Measurements from ENCODE around the gene SMLR1. TPM values are rescaled to one million over a fixed set of nuclear protein-coding genes. Genes with fewer than 3 reads are reported as not detected.

SMLR1 gene
- total RNA-seq, 1 donor from 2014 or later: not detected

GRCh38 chr6:130837067-130837466 lies 9.9 kb downstream of the SMLR1 start:
- no peak for TF ChIP-seq CTCF (IDR thresholded peaks at IDR 0.05)
- Histone ChIP-seq H3K27ac (no peak overlapping the region), H3K4me3 (no peak overlapping the region), H3K9me3 (no peaks in the 10 kb centered on the region), H3K27me3 (ENCODE audit: low read depth) (no peaks in the 10 kb centered on the region), H3K4me1 (no peaks in the 10 kb centered on the region), H3K36me3 (no peaks in the 10 kb centered on the region)
- ATAC-seq: no peak
- DNase-seq: no peak
- intact Hi-C loops (cut with DNase I): no loop called here

GRCh38 chr6:130838250-130838860 lies 11.1 kb downstream of the SMLR1 start:
- no peak for TF ChIP-seq CTCF (IDR thresholded peaks at IDR 0.05)
- ATAC-seq: no peak
- H3K27me3 ChIP-seq (ENCODE audit: low read depth): no peaks in the 10 kb centered on the region
- DNase-seq: no peak
- H3K4me1 ChIP-seq: no peaks in the 10 kb centered on the region
- H3K36me3 ChIP-seq: no peaks in the 10 kb centered on the region
- H3K9me3 ChIP-seq: no peaks in the 10 kb centered on the region
- no peak overlapping the region for H3K4me3 ChIP-seq
- intact Hi-C loops (cut with DNase I): no loop called here
- H3K27ac ChIP-seq: no peak overlapping the region

DNA sequence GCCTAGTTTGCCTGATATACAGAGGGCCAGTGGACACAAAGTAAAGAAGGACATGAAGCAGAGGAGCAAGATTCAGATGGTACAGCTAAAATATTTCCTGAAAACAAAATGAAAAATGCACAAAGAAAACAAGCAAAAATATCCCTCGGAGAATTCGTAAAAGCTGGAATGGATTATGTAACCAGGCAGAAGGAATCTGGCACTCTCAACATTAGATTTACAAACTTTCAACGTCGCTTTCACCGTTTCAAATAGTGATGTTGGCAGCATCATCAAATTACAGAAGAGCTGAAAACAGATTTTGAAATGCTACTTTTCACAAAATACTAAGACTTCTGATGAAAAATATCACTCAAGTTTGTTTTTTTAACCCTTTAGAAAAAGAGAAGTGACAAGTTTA lies 11.7 kb downstream of the SMLR1 start:
- intact Hi-C loops (cut with DNase I): no loop called here
- no peak for ATAC-seq
- no peaks in the 10 kb centered on the region for H3K27me3 ChIP-seq (ENCODE audit: low read depth)

DNA sequence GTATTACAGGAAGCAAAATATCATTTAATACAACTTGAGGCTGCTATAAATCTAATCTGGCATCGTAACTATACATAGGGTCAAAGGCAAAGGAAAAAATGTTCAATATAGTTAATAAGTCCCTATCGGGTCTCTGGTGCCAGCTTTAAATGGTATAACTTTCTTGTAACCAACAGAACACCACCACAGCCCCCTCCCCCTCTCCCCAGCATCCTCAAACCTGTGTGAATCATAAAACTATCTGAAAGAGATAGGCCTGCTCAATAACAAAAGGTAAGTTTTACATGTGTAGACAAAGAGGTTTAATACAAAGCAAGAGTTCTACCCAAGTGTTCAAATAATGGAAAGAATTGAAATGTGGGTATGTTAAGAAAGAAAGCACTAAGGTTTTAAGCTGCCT lies 12.2 kb downstream of the SMLR1 start:
- ATAC-seq (no peak), DNase-seq (no peak)
- H3K27me3 ChIP-seq (ENCODE audit: low read depth): no peaks in the 10 kb centered on the region
- H3K36me3 ChIP-seq: no peaks in the 10 kb centered on the region
- H3K4me1 ChIP-seq: no peaks in the 10 kb centered on the region
- no peak for TF ChIP-seq CTCF (IDR thresholded peaks at IDR 0.05)
- H3K4me3 ChIP-seq: no peak overlapping the region
- H3K27ac ChIP-seq: no peak overlapping the region
- H3K9me3 ChIP-seq: no peaks in the 10 kb centered on the region
- intact Hi-C loops (cut with DNase I): no loop called here

More for the DNA sequence above, 11.7 kb downstream of the SMLR1 start:
- no peak for DNase-seq
- no peaks in the 10 kb centered on the region for H3K9me3 ChIP-seq
- H3K4me3 ChIP-seq: no peak overlapping the region
- H3K36me3 ChIP-seq: no peaks in the 10 kb centered on the region
- TF ChIP-seq CTCF (IDR thresholded peaks at IDR 0.05): no peak
- no peak overlapping the region for H3K27ac ChIP-seq
- H3K4me1 ChIP-seq: no peaks in the 10 kb centered on the region

- Histone ChIP-seq H3K27me3 (ENCODE audit: low read depth) (no peaks in the 10 kb centered on the region), H3K36me3 (no peaks in the 10 kb centered on the region), H3K4me3 (no peak overlapping the region), H3K9me3 (no peaks in the 10 kb centered on the region), H3K4me1 (no peaks in the 10 kb centered on the region), H3K27ac (no peak overlapping the region)
- intact Hi-C loops (cut with DNase I): no loop called here
- DNase-seq: no peak
- no peak for ATAC-seq
- no peak for TF ChIP-seq CTCF (IDR thresholded peaks at IDR 0.05)
Observed at GRCh38 chr6:130840050-130840449, 12.8 kb downstream of the SMLR1 start.

All from lower lobe of right lung (tissue), 2 donors.